Measurements from ENCODE around the gene TSC22D4. TPM values are rescaled to one million over a fixed set of nuclear protein-coding genes. Genes with fewer than 3 reads are reported as not detected.
"Not testable (repeated sequence)": the region's sequence is repeated elsewhere in the genome, so short reads cannot be mapped to it uniquely, and the experiment has no call there.

TSC22D4 gene
- total RNA-seq, 2 experiments from 2014 or later = 78.5 to 85.7 TPM

GRCh38 chr7:100438731-100439130 lies 40.3 kb downstream of the TSC22D4 start:
- intact Hi-C loops (cut with DNase I, micrococcal nuclease) = loop anchor here in 1 of 2 experiments (10.0 kb wide), 1 partner anchor 236 kb away; the partner anchor contains the start of gene GNB2
- DNase-seq; H3K27ac Mint-ChIP-seq; H3K27me3 Mint-ChIP-seq; H3K4me3 Mint-ChIP-seq; ATAC-seq; H3K9me3 Mint-ChIP-seq (ENCODE audit: low read depth): not testable (repeated sequence)
- ChIA-PET CTCF (interaction anchor here (1.6 kb wide), 1 partner anchor 11 kb away, joined by 5 read pairs; no protein-coding TSS in a partner anchor), POLR2A (interaction anchor here (1.3 kb wide), 1 partner anchor 10 kb away, joined by 3 read pairs; the partner anchor contains the start of gene ZCWPW1)
- H3K36me3 Mint-ChIP-seq (ENCODE audit: low read depth) = peaks cover 22% of the 10 kb centered on the region
- H3K4me1 Mint-ChIP-seq = peaks cover 13% of the 10 kb centered on the region

DNA sequence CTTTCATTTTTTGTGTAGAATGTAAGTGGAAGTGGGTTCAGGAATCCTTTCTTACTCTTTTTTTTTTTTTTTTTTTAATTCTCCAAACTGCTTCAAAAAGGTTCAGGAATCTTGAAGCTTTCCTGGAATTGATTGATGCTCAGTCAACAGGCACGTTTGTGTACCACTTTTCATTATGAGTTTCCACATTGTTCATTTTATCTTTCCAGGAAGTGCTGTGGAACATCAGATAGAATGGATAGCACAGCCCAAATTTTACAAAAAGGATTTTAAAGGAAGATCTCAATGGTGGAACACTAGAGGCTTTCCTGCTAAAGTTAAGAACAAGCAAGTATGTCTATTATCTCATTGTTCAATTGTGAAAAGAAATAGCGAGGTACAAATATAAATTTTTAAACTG lies 40.8 kb downstream of the TSC22D4 start:
- H3K27ac Mint-ChIP-seq = no peak overlapping the region
- ATAC-seq (no peak), DNase-seq (no peak)
- H3K36me3 Mint-ChIP-seq (ENCODE audit: low read depth) = peaks cover 27% of the 10 kb centered on the region
- no peaks in the 10 kb centered on the region for H3K9me3 Mint-ChIP-seq (ENCODE audit: low read depth)
- peaks cover 19% of the 10 kb centered on the region for H3K4me1 Mint-ChIP-seq
- ChIA-PET POLR2A (no interaction called here), CTCF (interaction anchor here (0.6 to 0.8 kb wide), 4 partner anchors 15 to 446 kb away, joined by 3 to 6 read pairs (median 4); no protein-coding TSS in a partner anchor)
- H3K27me3 Mint-ChIP-seq = no peaks in the 10 kb centered on the region
- intact Hi-C loops (cut with DNase I, micrococcal nuclease) = loop anchor here in 1 of 2 experiments (10.0 kb wide), 1 partner anchor 237 kb away; the partner anchor contains the start of gene GNB2
- no peak overlapping the region for H3K4me3 Mint-ChIP-seq

- Mint-ChIP-seq H3K9me3 (ENCODE audit: low read depth) (no peaks in the 10 kb centered on the region), H3K36me3 (ENCODE audit: low read depth) (peaks cover 35% of the 10 kb centered on the region), H3K4me3 (peak overlapping the region; percentile 89), H3K27me3 (no peaks in the 10 kb centered on the region), H3K4me1 (peaks cover 26% of the 10 kb centered on the region), H3K27ac (peak overlapping the region; percentile 47)
- ChIA-PET CTCF (interaction anchor here (0.6 to 1.0 kb wide), 10 partner anchors 8 to 445 kb away, joined by 3 to 6 read pairs (median 4); partner anchors contain the start of gene TSC22D4), POLR2A (interaction anchor here (0.6 to 1.5 kb wide), 7 partner anchors 9 to 438 kb away, joined by 3 to 5 read pairs (median 4); partner anchors contain the start of genes POP7, SRRT and ZCWPW1)
- ATAC-seq (no peak), DNase-seq (no peak)
- intact Hi-C loops (cut with DNase I, micrococcal nuclease) = loop anchor here in 1 of 2 experiments (2.0 to 10.0 kb wide), 2 partner anchors 13 to 237 kb away; partner anchors contain the start of gene GNB2
These were observed 41.6 kb downstream of the TSC22D4 start for GRCh38 chr7:100437150-100438100.

GRCh38 chr7:100435401-100436304 lies 43.4 kb downstream of the TSC22D4 start:
- H3K4me1 Mint-ChIP-seq = peaks cover 43% of the 10 kb centered on the region
- intact Hi-C loops (cut with DNase I, micrococcal nuclease) = loop anchor here (1.0 to 10.0 kb wide), 6 partner anchors 7 to 239 kb away; partner anchors contain the start of genes FBXO24 (in 1 of the 2), GNB2 (in 1 of the 2), LRCH4 (in 1 of the 2) and TSC22D4 (in 1 of the 2)
- no peaks in the 10 kb centered on the region for H3K9me3 Mint-ChIP-seq (ENCODE audit: low read depth)
- CTCF ChIA-PET = interaction anchor here (1.0 to 1.4 kb wide), 4 partner anchors 10 to 270 kb away, joined by 3 to 5 read pairs (median 4); partner anchors contain the start of genes POP7 and TSC22D4
- H3K27ac Mint-ChIP-seq = peak overlapping the region; percentile 88
- no peaks in the 10 kb centered on the region for H3K27me3 Mint-ChIP-seq
- H3K4me3 Mint-ChIP-seq = peak overlapping the region; percentile 89
- peak; percentile 70 for DNase-seq
- POLR2A ChIA-PET = interaction anchor here (0.7 to 1.5 kb wide), 5 partner anchors 8 to 439 kb away, joined by 3 to 5 read pairs (median 3); partner anchors contain the start of genes POP7 and SRRT
- peaks cover 51% of the 10 kb centered on the region for H3K36me3 Mint-ChIP-seq (ENCODE audit: low read depth)
- peak; percentile 30 for ATAC-seq

DNA sequence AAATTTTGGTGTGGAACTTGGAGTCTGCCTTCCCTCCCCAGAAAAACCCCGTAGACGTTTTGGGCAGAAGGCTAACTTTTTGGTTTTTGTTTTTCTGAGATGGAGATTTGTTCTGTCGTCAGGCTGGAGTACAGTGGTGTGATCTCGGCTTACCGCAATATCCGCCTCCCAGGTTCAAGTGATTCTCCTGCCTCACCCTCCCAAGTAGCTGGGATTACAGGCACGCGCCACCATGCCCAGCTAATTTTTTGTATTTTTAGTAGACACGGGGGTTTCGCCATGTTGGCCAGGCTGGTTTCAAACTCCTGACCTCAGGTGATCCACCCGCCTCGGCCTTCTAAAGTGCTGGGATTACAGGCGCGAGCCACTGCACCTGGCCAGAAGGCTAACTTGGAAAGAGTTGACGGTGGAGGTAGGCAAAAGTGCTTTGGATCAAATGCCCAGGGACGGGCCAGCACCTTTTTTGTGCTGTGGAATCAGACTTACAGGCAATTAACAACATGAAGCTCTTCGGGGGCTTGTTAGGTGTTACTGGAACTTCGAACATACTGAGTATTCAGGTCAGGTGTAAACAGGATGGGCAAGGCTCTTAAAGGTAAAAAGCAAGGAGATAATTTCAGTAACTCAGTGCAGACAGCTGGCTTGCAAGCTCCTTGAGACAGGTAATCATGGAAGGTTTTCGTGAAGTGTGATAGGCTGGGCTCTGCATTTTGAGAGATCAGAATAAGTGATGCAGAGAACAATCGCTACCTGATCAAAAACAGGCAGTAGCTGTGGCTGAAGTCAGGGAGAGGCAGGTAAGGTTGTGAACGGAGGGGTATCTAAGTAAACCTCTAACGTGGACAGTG lies 44.5 kb downstream of the TSC22D4 start:
- intact Hi-C loops (cut with DNase I, micrococcal nuclease) = loop anchor here in 1 of 2 experiments (10.0 kb wide), 1 partner anchor 240 kb away; the partner anchor contains the start of gene GNB2
- H3K4me3 Mint-ChIP-seq = peak overlapping the region; percentile 89
- H3K27me3 Mint-ChIP-seq = no peaks in the 10 kb centered on the region
- ChIA-PET CTCF (interaction anchor here (0.9 to 1.4 kb wide), 4 partner anchors 15 to 272 kb away, joined by 3 to 5 read pairs (median 4); partner anchors contain the start of gene POP7), POLR2A (interaction anchor here (0.7 to 0.9 kb wide), 3 partner anchors 10 to 152 kb away, joined by 3 to 4 read pairs (median 3); partner anchors contain the start of gene FBXO24)
- peaks cover 54% of the 10 kb centered on the region for H3K36me3 Mint-ChIP-seq (ENCODE audit: low read depth)
- DNase-seq = no peak
- no peaks in the 10 kb centered on the region for H3K9me3 Mint-ChIP-seq (ENCODE audit: low read depth)
- peaks cover 46% of the 10 kb centered on the region for H3K4me1 Mint-ChIP-seq
- H3K27ac Mint-ChIP-seq = peak overlapping the region; percentile 88
- no peak for ATAC-seq

GRCh38 chr7:100433592-100434296 lies 45.3 kb downstream of the TSC22D4 start:
- ATAC-seq = no peak
- H3K27me3 Mint-ChIP-seq = no peaks in the 10 kb centered on the region
- ChIA-PET CTCF (interaction anchor here (0.6 to 1.2 kb wide), 4 partner anchors 13 to 126 kb away, joined by 3 to 5 read pairs (median 3); no protein-coding TSS in a partner anchor), POLR2A (no interaction called here)
- peak; percentile 18 for DNase-seq
- H3K27ac Mint-ChIP-seq = peak overlapping the region; percentile 88
- H3K4me3 Mint-ChIP-seq = peak overlapping the region; percentile 89
- intact Hi-C loops (cut with DNase I, micrococcal nuclease) = loop anchor here in 1 of 2 experiments (10.0 kb wide), 1 partner anchor 241 kb away; the partner anchor contains the start of gene GNB2
- H3K9me3 Mint-ChIP-seq (ENCODE audit: low read depth) = no peaks in the 10 kb centered on the region
- peaks cover 48% of the 10 kb centered on the region for H3K4me1 Mint-ChIP-seq
- peaks cover 58% of the 10 kb centered on the region for H3K36me3 Mint-ChIP-seq (ENCODE audit: low read depth)

- peaks cover 48% of the 10 kb centered on the region for H3K4me1 Mint-ChIP-seq
- H3K4me3 Mint-ChIP-seq = no peak overlapping the region
- ChIA-PET CTCF (interaction anchor here (0.6 to 1.2 kb wide), 3 partner anchors 14 to 49 kb away, joined by 3 to 5 read pairs (median 3); no protein-coding TSS in a partner anchor), POLR2A (no interaction called here)
- H3K36me3 Mint-ChIP-seq (ENCODE audit: low read depth) = peaks cover 58% of the 10 kb centered on the region
- H3K27ac Mint-ChIP-seq = peak overlapping the region; percentile 88
- ATAC-seq (no peak), DNase-seq (no peak)
- no peaks in the 10 kb centered on the region for H3K9me3 Mint-ChIP-seq (ENCODE audit: low read depth)
- intact Hi-C loops (cut with DNase I, micrococcal nuclease) = loop anchor here in 1 of 2 experiments (10.0 kb wide), 1 partner anchor 242 kb away; the partner anchor contains the start of gene GNB2
- H3K27me3 Mint-ChIP-seq = no peaks in the 10 kb centered on the region
These were observed 45.8 kb downstream of the TSC22D4 start for GRCh38 chr7:100433276-100433591.

DNA sequence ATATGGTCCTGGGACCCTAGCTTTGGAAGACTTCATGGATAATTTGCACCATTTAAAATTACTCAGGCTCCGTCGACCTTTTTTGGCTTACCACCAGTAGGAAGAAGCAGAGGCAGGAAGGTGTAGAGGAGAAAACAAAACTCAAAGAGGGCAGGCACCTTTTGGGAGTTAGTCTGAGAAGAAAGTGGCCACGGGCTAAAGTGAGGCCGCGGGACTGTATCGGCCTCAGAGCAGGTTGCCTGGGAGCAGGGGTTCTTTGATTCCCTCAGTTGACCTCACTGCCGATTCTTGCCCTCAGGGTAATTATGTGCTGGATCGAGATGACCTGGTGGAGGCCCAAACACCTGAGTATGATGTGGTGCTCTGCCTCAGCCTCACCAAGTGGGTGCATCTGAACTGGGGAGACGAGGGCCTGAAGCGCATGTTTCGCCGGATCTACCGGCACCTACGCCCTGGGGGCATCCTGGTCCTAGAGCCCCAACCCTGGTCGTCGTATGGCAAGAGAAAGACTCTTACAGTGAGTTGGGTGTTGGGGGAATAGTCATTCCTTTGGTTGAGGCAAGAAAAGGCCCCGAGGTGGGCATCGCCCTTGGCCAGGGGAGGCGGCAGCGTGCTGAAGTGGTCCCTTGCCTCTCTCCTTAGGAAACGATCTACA lies 46.3 kb downstream of the TSC22D4 start:
- intact Hi-C loops (cut with DNase I, micrococcal nuclease) = loop anchor here in 1 of 2 experiments (10.0 kb wide), 1 partner anchor 242 kb away; the partner anchor contains the start of gene GNB2
- H3K27me3 Mint-ChIP-seq = no peaks in the 10 kb centered on the region

DNA sequence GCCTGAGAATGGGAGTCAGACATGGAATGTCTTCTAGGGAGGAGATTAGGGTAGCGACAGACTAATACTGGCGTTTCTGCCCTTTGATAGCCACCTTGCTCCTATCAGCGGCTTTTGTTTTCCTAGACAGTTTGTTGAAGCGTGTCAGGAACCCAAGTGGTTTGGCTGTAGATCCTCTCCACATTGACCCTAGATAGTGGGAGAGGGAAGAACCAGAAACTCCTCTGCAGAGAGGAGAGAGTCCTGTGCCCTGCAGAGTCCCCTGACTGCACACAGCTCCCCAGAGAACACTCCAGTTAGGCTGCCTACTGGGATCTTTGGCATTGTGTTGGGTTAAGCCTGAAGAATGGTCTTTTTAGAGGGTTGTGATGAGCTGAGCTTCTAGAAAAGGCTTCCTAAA lies 47.0 kb downstream of the TSC22D4 start:
- CTCF ChIA-PET = no interaction called here
- peaks cover 52% of the 10 kb centered on the region for H3K4me1 Mint-ChIP-seq
- H3K36me3 Mint-ChIP-seq (ENCODE audit: low read depth) = peaks cover 58% of the 10 kb centered on the region
- ATAC-seq = no peak
- no peak for DNase-seq
- intact Hi-C loops (cut with DNase I, micrococcal nuclease) = loop anchor here in 1 of 2 experiments (10.0 kb wide), 1 partner anchor 243 kb away; the partner anchor contains the start of gene GNB2
- POLR2A ChIA-PET = no interaction called here
- peak overlapping the region; percentile 77 for H3K4me3 Mint-ChIP-seq
- peaks cover 5% of the 10 kb centered on the region for H3K9me3 Mint-ChIP-seq (ENCODE audit: low read depth)
- peak overlapping the region; percentile 88 for H3K27ac Mint-ChIP-seq
- no peaks in the 10 kb centered on the region for H3K27me3 Mint-ChIP-seq

More for the DNA sequence above, 46.3 kb downstream of the TSC22D4 start:
- peaks cover 3% of the 10 kb centered on the region for H3K9me3 Mint-ChIP-seq (ENCODE audit: low read depth)
- H3K27ac Mint-ChIP-seq = peak overlapping the region; percentile 88
- DNase-seq (no peak), ATAC-seq (no peak)
- ChIA-PET POLR2A (no interaction called here), CTCF (no interaction called here)
- no peak overlapping the region for H3K4me3 Mint-ChIP-seq
- H3K4me1 Mint-ChIP-seq = peaks cover 52% of the 10 kb centered on the region
- H3K36me3 Mint-ChIP-seq (ENCODE audit: low read depth) = peaks cover 58% of the 10 kb centered on the region
